MCF 10A (cell line): ENCODE results near the gene LRRK2. TPM values are rescaled to one million over a fixed set of nuclear protein-coding genes. Genes with fewer than 3 reads are reported as not detected.

ENCODE experiments used
- BruUV-seq: library from RNA; stranded (reverse); fragments of 400-500 nt; replicated peaks from 2 replicates; lab custom pipeline; 2021; lab: Mats Ljungman, UMichigan
- CTCF ChIA-PET: fragments of 300-600 bp; sonication (Branson Sonifier 250); formaldehyde crosslinking; extraction: SDS; loops from one replicate; lab custom pipeline; 2021; ENCODE audit warnings: antibody characterized with exemption, inconsistent platforms; lab: Yijun Ruan, JAX
- POLR2A ChIA-PET: fragments of 300-600, 350-650 bp; sonication (Branson Sonifier 250); formaldehyde crosslinking; extraction: SDS; loops from one replicate; lab custom pipeline; 2020; ENCODE audit warnings: antibody characterized with exemption, inconsistent platforms; lab: Yijun Ruan, JAX
- DNase-seq: peaks from one replicate; pipeline ENCODE4 v3.0.0-alpha.2; 2018; ENCODE audit not compliant: unreplicated experiment
- H3K27ac Mint-ChIP-seq: one replicate; pipeline ENCODE4 v1.8.0; 2022; ENCODE audit warnings: mild to moderate bottlenecking, low read depth, mixed read lengths; ENCODE audit not compliant: unreplicated experiment
- H3K27me3 Mint-ChIP-seq: one replicate; pipeline ENCODE4 v1.8.0; 2022; ENCODE audit warnings: mixed read lengths; ENCODE audit not compliant: insufficient read depth, unreplicated experiment
- H3K36me3 Mint-ChIP-seq: one replicate; pipeline ENCODE4 v1.8.0; 2022; ENCODE audit warnings: mild to moderate bottlenecking, moderate library complexity, mixed read lengths; ENCODE audit not compliant: insufficient read depth, unreplicated experiment
- H3K4me1 Mint-ChIP-seq: one replicate; pipeline ENCODE4 v1.8.0; 2022; ENCODE audit warnings: mixed read lengths; ENCODE audit not compliant: insufficient read depth, unreplicated experiment
- H3K4me3 Mint-ChIP-seq: one replicate; pipeline ENCODE4 v1.8.0; 2022; ENCODE audit warnings: mild to moderate bottlenecking, moderate library complexity, mixed read lengths; ENCODE audit not compliant: unreplicated experiment
- H3K9me3 Mint-ChIP-seq: one replicate; pipeline ENCODE4 v1.8.0; 2022; ENCODE audit warnings: mixed read lengths; ENCODE audit not compliant: unreplicated experiment
- CTCF ChIP-seq: fragments of 200-600 bp; IDR thresholded peaks from one replicate; pipeline ENCODE4 v1.8.0; 2022; ENCODE audit warnings: antibody characterized with exemption, mild to moderate bottlenecking; ENCODE audit not compliant: unreplicated experiment
- intact Hi-C: fragments of 100-400 bp; cut with micrococcal nuclease; formaldehyde crosslinking; loops from 2 replicates; pipeline ENCODE4 v1.14.1; 2022
- total RNA-seq: library from RNA; stranded (reverse); gene quantifications from 2 replicates; pipeline ENCODE4 v1.2.3, GENCODE V29; 2022

LRRK2 gene
- total RNA-seq, 1 experiment from 2014 or later = 4.2 TPM

DNA sequence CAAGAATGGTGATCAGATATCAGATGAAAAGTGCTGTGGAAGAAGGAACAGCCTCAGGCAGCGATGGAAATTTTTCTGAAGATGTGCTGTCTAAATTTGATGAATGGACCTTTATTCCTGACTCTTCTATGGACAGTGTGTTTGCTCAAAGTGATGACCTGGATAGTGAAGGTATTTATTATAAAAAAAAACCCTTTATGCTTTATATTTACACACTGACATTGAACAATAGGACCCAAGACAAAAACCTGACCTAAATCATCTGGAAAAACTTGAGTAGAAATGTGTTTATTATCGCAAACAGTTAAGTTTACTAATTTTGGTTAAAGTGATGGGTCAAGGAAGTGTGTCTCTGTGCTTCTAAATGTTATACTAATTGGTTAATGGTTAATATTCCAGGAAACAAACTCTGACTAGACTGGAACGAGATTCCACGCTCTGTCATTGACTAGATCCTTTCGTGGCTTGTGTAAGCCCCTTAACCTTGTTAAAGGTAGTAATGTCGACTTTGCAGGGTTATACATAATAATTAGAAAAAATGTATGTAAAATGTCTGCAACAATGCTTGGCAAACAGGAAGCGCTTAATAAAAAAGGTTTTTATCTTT is 62.7 kb downstream of the LRRK2 start:
- CTCF ChIA-PET = interaction anchor here (0.7 kb wide), 1 partner anchor 75 kb away, joined by 3 read pairs; no protein-coding TSS in a partner anchor
- no peak overlapping the region for H3K27ac Mint-ChIP-seq
- POLR2A ChIA-PET = no interaction called here
- no peak overlapping the region for H3K4me3 Mint-ChIP-seq
- H3K9me3 Mint-ChIP-seq = no peaks in the 10 kb centered on the region
- no peaks in the 10 kb centered on the region for H3K36me3 Mint-ChIP-seq
- BruUV-seq = no TSS peak
- no peak for TF ChIP-seq CTCF
- intact Hi-C loops = no loop called here
- H3K4me1 Mint-ChIP-seq = no peaks in the 10 kb centered on the region
- DNase-seq = no peak
- H3K27me3 Mint-ChIP-seq = no peaks in the 10 kb centered on the region

- no peak overlapping the region for H3K27ac Mint-ChIP-seq
- ChIA-PET CTCF (no interaction called here), POLR2A (no interaction called here)
Observed at GRCh38 chr12:40292788-40293429, 68.1 kb downstream of the LRRK2 start.

GRCh38 chr12:40298341-40298740 is 73.5 kb downstream of the LRRK2 start:
- no peaks in the 10 kb centered on the region for H3K27me3 Mint-ChIP-seq
- CTCF ChIA-PET = interaction anchor here (0.7 to 1.0 kb wide), 2 partner anchors 14 to 21 kb away, joined by 3 read pairs; no protein-coding TSS in a partner anchor

More at GRCh38 chr12:40292788-40293429, 68.1 kb downstream of the LRRK2 start:
- peaks cover 5% of the 10 kb centered on the region for H3K36me3 Mint-ChIP-seq
- intact Hi-C loops = no loop called here
- DNase-seq = no peak
- H3K4me1 Mint-ChIP-seq = no peaks in the 10 kb centered on the region
- TF ChIP-seq CTCF = no peak
- no TSS peak for BruUV-seq
- H3K9me3 Mint-ChIP-seq = no peaks in the 10 kb centered on the region
- H3K4me3 Mint-ChIP-seq = no peak overlapping the region
- no peaks in the 10 kb centered on the region for H3K27me3 Mint-ChIP-seq

More at GRCh38 chr12:40298341-40298740, 73.5 kb downstream of the LRRK2 start:
- POLR2A ChIA-PET = no interaction called here
- no peak for TF ChIP-seq CTCF
- no peak overlapping the region for H3K27ac Mint-ChIP-seq
- peaks cover 5% of the 10 kb centered on the region for H3K36me3 Mint-ChIP-seq
- H3K9me3 Mint-ChIP-seq = no peaks in the 10 kb centered on the region
- DNase-seq = no peak
- H3K4me3 Mint-ChIP-seq = no peak overlapping the region
- intact Hi-C loops = no loop called here
- peaks cover 5% of the 10 kb centered on the region for H3K4me1 Mint-ChIP-seq
- no TSS peak for BruUV-seq
